ENCODE measurements around the gene PRDM16. TPM values are rescaled to one million over a fixed set of nuclear protein-coding genes. Genes with fewer than 3 reads are reported as not detected.

PRDM16 gene
- total and polyA plus RNA-seq, 2 of the 4 experiments (the other 2 are of a cell fraction) = 0.02 TPM; not detected in 1

- no peaks in the 10 kb centered on the region for H3K9me3 ChIP-seq (ENCODE audit: control insufficient read depth, insufficient read depth, low read length)
- no peak overlapping the region for H2AK5ac ChIP-seq (ENCODE audit: low read depth, low read length)
- H2AFZ ChIP-seq (replicated peaks; ENCODE audit: low read length, poor library complexity) = no peak overlapping the region
- no peak for ATAC-seq (ENCODE audit: low read depth)
- intact Hi-C loops (cut with micrococcal nuclease) (loop anchor here (10.0 kb wide), 1 partner anchor 248 kb away; no protein-coding TSS in a partner anchor), in situ Hi-C loops (cut with MboI; ENCODE audit: low sequenced_read_pairs) (loop anchor here (25.0 kb wide), 1 partner anchor 630 kb away; no protein-coding TSS in a partner anchor), dilution Hi-C loops (cut with HindIII; ENCODE audit: low sequenced_read_pairs, unreplicated experiment) (no loop called here)
- no peaks in the 10 kb centered on the region for H3K36me3 ChIP-seq (ENCODE audit: control insufficient read depth, insufficient read depth, low read length)
- 7% methylated on average over 3 of the region's 10 CpGs; no CpG with 5 or more reads in 1 of the 2 experiments for WGBS, 2 experiments (ENCODE audit: extremely low coverage in 2 of 2, insufficient read length in 1 of 2)
- H3K27me3 ChIP-seq (ENCODE audit: control insufficient read depth, insufficient read depth, low read length) = peaks cover 75% of the 10 kb centered on the region
- H4K20me1 ChIP-seq (ENCODE audit: insufficient read depth, low read length) = no peaks in the 10 kb centered on the region
- peaks cover 2% of the 10 kb centered on the region; the same call in 1 of the 2 replicates for H3K4me1 ChIP-seq (ENCODE audit: control insufficient read depth, insufficient read depth, low read length)
- no peaks in the 10 kb centered on the region for H3K79me1 ChIP-seq (ENCODE audit: low read depth in 1 of 2, low read length in 2 of 2)
- no peak overlapping the region for H4K5ac ChIP-seq (ENCODE audit: low read depth, low read length)
- H3K4ac ChIP-seq (ENCODE audit: low read depth, low read length) = no peak overlapping the region
- no peak overlapping the region for H2BK20ac ChIP-seq (ENCODE audit: low read depth, low read length)
- H3K18ac ChIP-seq (ENCODE audit: low read depth, low read length) = no peak overlapping the region
- H2AK9ac ChIP-seq (replicated peaks; ENCODE audit: low read depth, low read length, poor library complexity) = no peak overlapping the region
- no peak overlapping the region for H3K9ac ChIP-seq (ENCODE audit: low read depth, low read length)
- no peak overlapping the region for H3K27ac ChIP-seq (ENCODE audit: insufficient read depth, low read length)
- no peak overlapping the region for H3K4me3 ChIP-seq (ENCODE audit: insufficient read depth, low read depth, low read length)
- TF ChIP-seq POLR2A (IDR thresholded peaks at IDR 0.05; ENCODE audit: low read depth, low read length) (no peak), BHLHE40 (IDR thresholded peaks at IDR 0.05; ENCODE audit: low read depth, low read length) (no peak), MAFK (IDR thresholded peaks at IDR 0.05; ENCODE audit: low read depth, low read length) (no peak), FOS (IDR thresholded peaks at IDR 0.05; ENCODE audit: low read depth, low read length) (no peak), CHD1 (IDR thresholded peaks at IDR 0.05; ENCODE audit: low read depth, low read length) (no peak), CEBPB (IDR thresholded peaks at IDR 0.05; ENCODE audit: low read depth, low read length) (no peak), RFX5 (IDR thresholded peaks at IDR 0.05; ENCODE audit: low read depth, low read length) (no peak)
- BruUV-seq (replicated peaks) = no TSS peak
- no peak overlapping the region for H2BK5ac ChIP-seq (ENCODE audit: low read depth, low read length, poor library complexity, severe bottlenecking)
- H3K9me1 ChIP-seq (ENCODE audit: insufficient read depth, low read length) = no peaks in the 10 kb centered on the region
- DNase-seq = no peak
- no peak overlapping the region for H4K8ac ChIP-seq (ENCODE audit: low read depth in 2 of 2, low read length in 2 of 2)
- ChIA-PET CTCF (no interaction called here), POLR2A (ENCODE audit: unreplicated experiment) (no interaction called here)
- no peak overlapping the region for H3K56ac ChIP-seq (ENCODE audit: extremely low read depth, insufficient read depth, low read length)
- H2BK15ac ChIP-seq (ENCODE audit: low read depth, low read length) = no peak overlapping the region
- no peak overlapping the region for H4K91ac ChIP-seq (ENCODE audit: insufficient read depth, low read depth, low read length)
- no peak overlapping the region for H3K14ac ChIP-seq (replicated peaks; ENCODE audit: low read depth, low read length)
- H3K4me2 ChIP-seq (ENCODE audit: low read depth, low read length) = no peak overlapping the region
- H2BK120ac ChIP-seq (ENCODE audit: low read depth, low read length) = no peak overlapping the region
- H3K23ac ChIP-seq (ENCODE audit: low read depth, low read length) = no peak overlapping the region
Measured at GRCh38 chr1:3066826-3067225, 2.2 kb upstream of the PRDM16 start.
